HepG2 (cell line): ENCODE data around the gene NT5DC1. TPM values are rescaled to one million over a fixed set of nuclear protein-coding genes. Genes with fewer than 3 reads are reported as not detected.

ENCODE experiments used
- CERS6 ChIP-seq: sonication (generic); formaldehyde crosslinking; IDR thresholded peaks from 2 replicates; pipeline ENCODE4 v1.5.0; 2020; ENCODE audit warnings: missing genetic modification reagents
- DDIT3 ChIP-seq: sonication (generic); formaldehyde crosslinking; IDR thresholded peaks from 2 replicates; pipeline ENCODE4 v1.4.0; 2020; ENCODE audit warnings: mild to moderate bottlenecking, missing genetic modification reagents
- GATAD2A ChIP-seq: IDR thresholded peaks from 2 replicates; pipeline ENCODE4 v1.6.1; 2016
- MTERF4 ChIP-seq: sonication (generic); formaldehyde crosslinking; IDR thresholded peaks from 2 replicates; pipeline ENCODE4 v1.8.0; 2023; ENCODE audit warnings: mild to moderate bottlenecking, missing genetic modification reagents
- SRY ChIP-seq: sonication (generic); formaldehyde crosslinking; IDR thresholded peaks from 2 replicates; pipeline ENCODE4 v1.8.0; 2022; ENCODE audit warnings: mild to moderate bottlenecking, missing genetic modification reagents
- SSRP1 ChIP-seq: IDR thresholded peaks from 2 replicates; pipeline ENCODE4 v1.6.1; 2016; ENCODE audit warnings: control low read depth
- ZMYM4 ChIP-seq: sonication (generic); formaldehyde crosslinking; IDR thresholded peaks from 2 replicates; pipeline ENCODE4 v1.8.1; 2023; ENCODE audit warnings: mild to moderate bottlenecking, missing genetic modification reagents
- ZNF407 ChIP-seq: sonication (generic); formaldehyde crosslinking; IDR thresholded peaks from one replicate; pipeline ENCODE4 v1.5.1; 2020; ENCODE audit warnings: mild to moderate bottlenecking, missing genetic modification reagents; ENCODE audit errors: not compliant biosample characterization
- ZNF446 ChIP-seq: sonication (generic); formaldehyde crosslinking; IDR thresholded peaks from 2 replicates; pipeline ENCODE4 v1.5.0; 2020; ENCODE audit warnings: mild to moderate bottlenecking, missing genetic modification reagents
- ZNF512B ChIP-seq: sonication (generic); formaldehyde crosslinking; IDR thresholded peaks from 2 replicates; pipeline ENCODE4 v1.5.1; 2020; ENCODE audit warnings: missing genetic modification reagents, mild to moderate bottlenecking, borderline replicate concordance
- polyA plus RNA-seq, 8 experiments: library from polyadenylated mRNA; depleted of rRNA in 3 of 8; stranded (reverse) in 7 of 8; unstranded in 1 of 8; fragments of >200 nt; fragmentation: Illumina TruSeq in 4 of 8; extraction: Trizol in 4 of 8; gene quantifications; 2 replicates each; pipeline versions ENCODE4 v1.2.1 to v1.2.3, GENCODE V29; 2011 to 2016; ENCODE audit warnings: low read depth in 4 of 8, missing spikeins in 1 of 8, mixed read lengths in 1 of 8; ENCODE audit not compliant: insufficient read depth in 1 of 8
- total RNA-seq, 5 experiments: library from RNA; depleted of rRNA; stranded (reverse); fragments of >200 nt; fragmentation: Illumina TruSeq; extraction: Trizol; gene quantifications; 2 replicates each; pipeline ENCODE4 v1.2.3, GENCODE V29; 2016; ENCODE audit warnings: low read depth in 1 of 5

The NT5DC1 gene
- total and polyA plus RNA-seq, 2 of the 13 experiments (the other 11 are each of a cell fraction or from before 2014, with no cell fraction given) = 27.0 to 56.1 TPM

- no peak for TF ChIP-seq ZNF407
- TF ChIP-seq DDIT3 (CRISPR knock-in tag) = no peak
- no peak for TF ChIP-seq SRY (CRISPR knock-in tag)
- TF ChIP-seq ZNF446 (CRISPR knock-in tag) = no peak
- no peak for TF ChIP-seq ZNF512B (CRISPR knock-in tag)
- no peak for TF ChIP-seq CERS6 (CRISPR knock-in tag)
- no peak for TF ChIP-seq SSRP1 (CRISPR knock-in tag)
- peak; percentile 33; the same call in 1 of the 2 replicates for TF ChIP-seq ZMYM4 (CRISPR knock-in tag)
- TF ChIP-seq GATAD2A (CRISPR knock-in tag) = peak; percentile 74; the same call in 1 of the 2 replicates
- TF ChIP-seq MTERF4 = no peak
These were observed 168.1 kb downstream of the NT5DC1 start (continued) for GRCh38 chr6:116268589-116269293.
